DOHH2 (cell line): Measurements from ENCODE around the gene SETD1A.
A peak's percentile ranks its signal among the peaks of the same experiment; 100 is the strongest.

ENCODE experiments used
- H3F3A ChIP-seq: fragments of 200-600 bp; sonication (generic), shearing (Covaris generic); 2 replicates; pipeline ENCODE4 v1.6.0; 2016; ENCODE audit warnings: antibody characterized with exemption, mild to moderate bottlenecking; ENCODE audit not compliant: control insufficient read depth, insufficient read depth
- H3K27ac ChIP-seq: fragments of 200-600 bp; sonication (generic); 2 replicates; pipeline ENCODE4 v1.5.1; 2014; ENCODE audit warnings: low read depth, mild to moderate bottlenecking, low read length, moderate library complexity
- H3K27me3 ChIP-seq: fragments of 200-600 bp; sonication (generic); 2 replicates; pipeline ENCODE4 v1.6.1; 2014; ENCODE audit warnings: mild to moderate bottlenecking, low read length, mixed read lengths; ENCODE audit not compliant: control insufficient read depth
- H3K36me3 ChIP-seq: fragments of 200-600 bp; sonication (generic); 2 replicates; pipeline ENCODE4 v1.6.1; 2014; ENCODE audit warnings: mild to moderate bottlenecking, low read length, moderate library complexity, mixed read lengths; ENCODE audit not compliant: control insufficient read depth
- H3K4me1 ChIP-seq: fragments of 200-600 bp; sonication (generic); 2 replicates; pipeline ENCODE4 v1.6.1; 2014; ENCODE audit warnings: mild to moderate bottlenecking, low read length, mixed read lengths; ENCODE audit not compliant: control insufficient read depth
- H3K4me2 ChIP-seq: fragments of 200-600 bp; sonication (generic); 2 replicates; pipeline ENCODE4 v1.6.0; 2014; ENCODE audit warnings: mild to moderate bottlenecking, low read length, moderate library complexity
- H3K4me3 ChIP-seq: fragments of 200-600 bp; sonication (generic); 2 replicates; pipeline ENCODE4 v1.5.1; 2014; ENCODE audit warnings: mild to moderate bottlenecking, low read length, mixed read lengths
- H3K79me2 ChIP-seq: fragments of 200-600 bp; sonication (generic); 2 replicates; pipeline ENCODE4 v1.6.1; 2014; ENCODE audit warnings: mild to moderate bottlenecking, low read length, mixed read lengths; ENCODE audit not compliant: control insufficient read depth
- H3K9me2 ChIP-seq: fragments of 200-600 bp; sonication (generic); replicated peaks from 2 replicates; pipeline ENCODE4 v1.6.1; 2014; ENCODE audit warnings: mild to moderate bottlenecking, low read length, mixed read lengths; ENCODE audit not compliant: control insufficient read depth
- H3K9me3 ChIP-seq: fragments of 200-600 bp; sonication (generic); 2 replicates; pipeline ENCODE4 v1.6.1; 2014; ENCODE audit warnings: antibody characterized with exemption, low read length, mixed read lengths; ENCODE audit not compliant: control insufficient read depth, insufficient read depth
- H4K20me1 ChIP-seq: fragments of 200-600 bp; sonication (generic); 2 replicates; pipeline ENCODE4 v1.6.0; 2014; ENCODE audit warnings: low read depth, mild to moderate bottlenecking, antibody characterized with exemption, low read length, moderate library complexity; ENCODE audit not compliant: control insufficient read depth, insufficient read depth
- CTCF ChIP-seq: fragments of 200-600 bp; sonication (generic); IDR thresholded peaks from one replicate; pipeline ENCODE4 v1.5.1; 2014; ENCODE audit warnings: antibody characterized with exemption, mild to moderate bottlenecking, low read depth, low read length; ENCODE audit not compliant: poor library complexity, severe bottlenecking
- EZH2phosphoT487 ChIP-seq: fragments of 200-600 bp; sonication (generic); IDR thresholded peaks from 2 replicates; pipeline ENCODE4 v1.6.1; 2017; ENCODE audit warnings: borderline replicate concordance, mild to moderate bottlenecking, antibody characterized with exemption, low read length, moderate library complexity, mixed read lengths

Gene SETD1A

DNA sequence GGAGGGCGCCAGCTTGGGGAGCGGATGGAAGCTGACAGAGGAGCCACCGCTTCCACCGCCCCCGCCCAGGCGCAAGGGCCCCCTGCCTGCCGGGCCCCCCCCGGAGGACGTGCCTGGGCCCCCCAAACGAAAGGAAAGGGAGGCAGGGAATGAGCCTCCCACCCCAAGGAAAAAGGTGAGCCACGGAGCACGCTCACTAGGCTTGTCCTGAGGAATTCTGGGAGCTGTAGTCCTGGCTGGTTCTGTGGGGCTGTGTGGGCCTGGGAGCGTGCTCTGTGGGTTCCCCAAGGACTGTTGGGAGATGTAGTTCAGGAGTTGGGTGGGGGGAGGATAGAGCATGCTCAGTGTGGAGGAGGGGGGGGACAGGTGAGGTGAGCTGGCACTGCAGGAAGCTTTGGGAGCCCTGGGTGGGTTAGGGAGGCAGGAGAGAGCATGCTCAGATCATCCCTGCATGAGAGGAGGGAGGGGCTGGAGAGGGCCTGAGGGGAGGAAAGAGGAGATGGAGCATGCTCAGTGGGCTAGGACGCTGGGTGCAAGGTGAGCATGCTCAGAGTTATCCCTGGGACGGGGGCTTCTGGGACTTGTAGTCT is 29.7 kb upstream of the SETD1A start:
- H3K79me2 ChIP-seq, result peaks cover 17% of the 10 kb centered on the region
- peaks cover 25% of the 10 kb centered on the region for H3K4me1 ChIP-seq
- H3K9me2 ChIP-seq, result no peaks in the 10 kb centered on the region
- no peaks in the 10 kb centered on the region for H3K9me3 ChIP-seq
- H4K20me1 ChIP-seq, result no peaks in the 10 kb centered on the region
- peaks cover 4% of the 10 kb centered on the region; the same call in 1 of the 2 replicates for H3F3A ChIP-seq
- no peak overlapping the region for H3K27ac ChIP-seq
- TF ChIP-seq CTCF (no peak), EZH2phosphoT487 (no peak)
- H3K27me3 ChIP-seq, result no peaks in the 10 kb centered on the region
- H3K36me3 ChIP-seq, result peaks cover 45% of the 10 kb centered on the region
- H3K4me3 ChIP-seq, result peak overlapping the region; percentile 9; the same call in 1 of the 2 replicates
- peak overlapping the region; percentile 33; the same call in 1 of the 2 replicates for H3K4me2 ChIP-seq

DNA sequence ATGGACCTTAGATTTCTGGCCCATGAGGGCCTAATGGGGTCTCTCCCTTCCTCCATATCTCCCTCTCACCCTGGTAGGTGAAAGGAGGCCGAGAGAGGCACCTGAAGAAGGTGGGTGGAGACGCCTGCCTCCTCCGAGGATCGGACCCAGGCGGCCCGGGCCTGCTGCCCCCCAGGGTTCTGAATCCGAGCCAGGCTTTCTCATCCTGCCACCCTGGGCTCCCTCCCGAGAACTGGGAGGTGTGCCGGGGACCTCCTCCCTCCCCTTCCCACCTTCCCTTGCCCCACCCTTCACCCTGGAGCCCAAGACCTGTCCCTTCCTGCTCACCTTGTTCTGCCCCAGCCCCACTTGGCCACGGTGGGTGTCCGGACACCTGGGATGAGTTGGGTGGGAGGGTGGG is 29.2 kb upstream of the SETD1A start:
- Histone ChIP-seq H3K4me3 (no peak overlapping the region), H3K36me3 (peaks cover 45% of the 10 kb centered on the region), H4K20me1 (no peaks in the 10 kb centered on the region), H3K27ac (no peak overlapping the region), H3K27me3 (no peaks in the 10 kb centered on the region), H3K9me3 (no peaks in the 10 kb centered on the region), H3K9me2 (no peaks in the 10 kb centered on the region), H3K4me1 (peaks cover 25% of the 10 kb centered on the region), H3K4me2 (no peak overlapping the region), H3K79me2 (peaks cover 17% of the 10 kb centered on the region), H3F3A (peaks cover 4% of the 10 kb centered on the region; the same call in 1 of the 2 replicates)
- TF ChIP-seq CTCF (no peak), EZH2phosphoT487 (no peak)

- no peaks in the 10 kb centered on the region for H4K20me1 ChIP-seq
- no peak for TF ChIP-seq CTCF
- TF ChIP-seq EZH2phosphoT487, result no peak
Observed at GRCh38 chr16:30929167-30929566, 28.4 kb upstream of the SETD1A start.

More at GRCh38 chr16:30929167-30929566, 28.4 kb upstream of the SETD1A start:
- Histone ChIP-seq H3K9me2 (no peaks in the 10 kb centered on the region), H3K36me3 (peaks cover 45% of the 10 kb centered on the region), H3K79me2 (peaks cover 12% of the 10 kb centered on the region), H3F3A (peaks cover 4% of the 10 kb centered on the region; the same call in 1 of the 2 replicates), H3K27ac (no peak overlapping the region), H3K4me1 (peaks cover 25% of the 10 kb centered on the region), H3K4me3 (no peak overlapping the region), H3K9me3 (no peaks in the 10 kb centered on the region), H3K27me3 (no peaks in the 10 kb centered on the region), H3K4me2 (no peak overlapping the region)
